IMR-90 (cell line): Measurements from ENCODE around the gene SPINT4. TPM values are rescaled to one million over a fixed set of nuclear protein-coding genes. Genes with fewer than 3 reads are reported as not detected.

Experiments
- ATAC-seq: fragments of 200-7000 bp; cut with Tn5 transposase; 2 replicates; pipeline ENCODE4 v1.9.1; 2020; ENCODE audit warnings: low read depth, mild to moderate bottlenecking, moderate library complexity
- BruUV-seq: library from RNA; stranded (reverse); fragments of 400-500 nt; replicated peaks from 2 replicates; lab custom pipeline; 2021; lab: Mats Ljungman, UMichigan
- CTCF ChIA-PET: fragments of 300-600 bp; formaldehyde crosslinking; extraction: SDS; loops from one replicate; lab custom pipeline; 2021; ENCODE audit warnings: antibody characterized with exemption; lab: Yijun Ruan, JAX
- POLR2A ChIA-PET: fragments of 300-600 bp; sonication (Branson Sonifier 250); formaldehyde crosslinking; loops from one replicate; lab custom pipeline; 2022; ENCODE audit warnings: antibody characterized with exemption; ENCODE audit not compliant: unreplicated experiment; lab: Charles Lee
- DNase-seq: peaks from one replicate; pipeline ENCODE4 v3.0.0; 2013
- H2AFZ ChIP-seq: replicated peaks from 2 replicates; pipeline ENCODE3; 2013; ENCODE audit warnings: low read length, mild to moderate bottlenecking; ENCODE audit not compliant: poor library complexity
- H2AK5ac ChIP-seq: 2 replicates; pipeline ENCODE4 v1.6.1; 2013; ENCODE audit warnings: low read depth, low read length, inconsistent platforms
- H2AK9ac ChIP-seq: replicated peaks from 2 replicates; pipeline ENCODE3; 2013; ENCODE audit warnings: mild to moderate bottlenecking, low read depth, low read length, moderate library complexity; ENCODE audit not compliant: poor library complexity
- H2BK120ac ChIP-seq: 2 replicates; pipeline ENCODE4 v1.6.1; 2013; ENCODE audit warnings: low read depth, low read length, inconsistent platforms
- H2BK15ac ChIP-seq: 3 replicates; pipeline ENCODE4 v1.6.1; 2013; ENCODE audit warnings: low read depth, low read length, inconsistent platforms
- H2BK20ac ChIP-seq: 2 replicates; pipeline ENCODE4 v1.6.1; 2013; ENCODE audit warnings: low read depth, mild to moderate bottlenecking, inconsistent platforms, low read length, moderate library complexity
- H2BK5ac ChIP-seq: 2 replicates; pipeline ENCODE4 v1.6.1; 2013; ENCODE audit warnings: mild to moderate bottlenecking, low read depth, low read length, inconsistent platforms; ENCODE audit not compliant: poor library complexity, severe bottlenecking
- H3K14ac ChIP-seq: replicated peaks from 2 replicates; pipeline ENCODE4 v1.6.1; 2013; ENCODE audit warnings: low read depth, low read length, inconsistent platforms
- H3K18ac ChIP-seq: 2 replicates; pipeline ENCODE4 v1.6.1; 2013; ENCODE audit warnings: low read depth, low read length, control low read depth
- H3K23ac ChIP-seq: 2 replicates; pipeline ENCODE4 v1.6.1; 2013; ENCODE audit warnings: low read depth, low read length, inconsistent platforms
- H3K27ac ChIP-seq: 2 replicates; pipeline ENCODE4 v1.5.1; 2013; ENCODE audit warnings: mild to moderate bottlenecking, control low read depth, low read length; ENCODE audit not compliant: insufficient read depth
- H3K27me3 ChIP-seq: 2 replicates; pipeline ENCODE4 v1.6.1; 2013; ENCODE audit warnings: low read length; ENCODE audit not compliant: control insufficient read depth, insufficient read depth
- H3K36me3 ChIP-seq: 2 replicates; pipeline ENCODE4 v1.6.1; 2013; ENCODE audit warnings: low read length, mixed read lengths; ENCODE audit not compliant: control insufficient read depth, insufficient read depth
- H3K4ac ChIP-seq: 2 replicates; pipeline ENCODE4 v1.6.1; 2013; ENCODE audit warnings: low read depth, low read length, inconsistent platforms
- H3K4me1 ChIP-seq: 2 replicates; pipeline ENCODE4 v1.6.1; 2013; ENCODE audit warnings: low read length, mixed read lengths; ENCODE audit not compliant: control insufficient read depth, insufficient read depth
- H3K4me2 ChIP-seq: 2 replicates; pipeline ENCODE4 v1.6.1; 2013; ENCODE audit warnings: low read depth, mild to moderate bottlenecking, control low read depth, low read length, moderate library complexity
- H3K4me3 ChIP-seq: 2 replicates; pipeline ENCODE4 v1.5.1; 2013; ENCODE audit warnings: low read depth, mild to moderate bottlenecking, control low read depth, low read length, moderate library complexity; ENCODE audit not compliant: insufficient read depth
- H3K56ac ChIP-seq: 2 replicates; pipeline ENCODE4 v1.6.1; 2013; ENCODE audit warnings: low read length, inconsistent platforms; ENCODE audit not compliant: insufficient read depth; ENCODE audit errors: extremely low read depth
- H3K79me1 ChIP-seq, 2 experiments: 2 replicates each; pipeline ENCODE4 v1.6.1; 2013; ENCODE audit warnings: low read length in 2 of 2, inconsistent platforms in 1 of 2, low read depth in 1 of 2
- H3K9ac ChIP-seq: 2 replicates; pipeline ENCODE4 v1.6.1; 2013; ENCODE audit warnings: low read depth, low read length, control low read depth
- H3K9me1 ChIP-seq: 2 replicates; pipeline ENCODE4 v1.6.1; 2013; ENCODE audit warnings: low read length, inconsistent platforms; ENCODE audit not compliant: insufficient read depth
- H3K9me3 ChIP-seq: 2 replicates; pipeline ENCODE4 v1.6.1; 2013; ENCODE audit warnings: low read length; ENCODE audit not compliant: control insufficient read depth, insufficient read depth
- H4K20me1 ChIP-seq: 2 replicates; pipeline ENCODE4 v1.6.1; 2013; ENCODE audit warnings: low read length, inconsistent platforms; ENCODE audit not compliant: insufficient read depth
- H4K5ac ChIP-seq: 2 replicates; pipeline ENCODE4 v1.6.1; 2013; ENCODE audit warnings: mild to moderate bottlenecking, low read depth, low read length, control low read depth
- H4K8ac ChIP-seq, 2 experiments: 2 replicates each; pipeline ENCODE4 v1.6.1; 2013; ENCODE audit warnings: low read depth in 2 of 2, low read length in 2 of 2, control low read depth in 1 of 2, inconsistent platforms in 1 of 2
- H4K91ac ChIP-seq: 2 replicates; pipeline ENCODE4 v1.6.1; 2013; ENCODE audit warnings: low read depth, low read length, inconsistent platforms; ENCODE audit not compliant: insufficient read depth
- CHD1 ChIP-seq: IDR thresholded peaks from 2 replicates; pipeline ENCODE4 v1.6.1; 2012; ENCODE audit warnings: low read depth, low read length, improper control_type of control experiment
- FOS ChIP-seq: fragments of 150-350 bp; IDR thresholded peaks from 2 replicates; pipeline ENCODE4 v1.6.1; 2016; ENCODE audit warnings: low read depth, low read length
- MAFK ChIP-seq: IDR thresholded peaks from 2 replicates; pipeline ENCODE4 v1.6.1; 2012; ENCODE audit warnings: low read depth, low read length, improper control_type of control experiment
- RAD21 ChIP-seq: IDR thresholded peaks from 2 replicates; pipeline ENCODE4 v1.6.1; 2012; ENCODE audit warnings: low read length, improper control_type of control experiment
- RCOR1 ChIP-seq: IDR thresholded peaks from 2 replicates; pipeline ENCODE4 v1.6.1; 2012; ENCODE audit warnings: mild to moderate bottlenecking, low read length, improper control_type of control experiment; ENCODE audit not compliant: insufficient replicate concordance
- dilution Hi-C: fragments of 300-500 bp; cut with HindIII; formaldehyde crosslinking; loops from one replicate; pipeline ENCODE4 v1.14.3; 2018; ENCODE audit warnings: low sequenced_read_pairs; ENCODE audit not compliant: unreplicated experiment
- in situ Hi-C: fragments of 300-500 bp; cut with MboI; formaldehyde crosslinking; loops from 3 replicates; pipeline ENCODE4 v1.14.3; 2019; ENCODE audit warnings: low sequenced_read_pairs, inconsistent platforms, mixed read lengths
- intact Hi-C: fragments of 100-400 bp; cut with micrococcal nuclease; formaldehyde crosslinking; loops from 2 replicates; pipeline ENCODE4 v1.10.0; 2022
- polyA plus RNA-seq, 3 experiments: library from polyadenylated mRNA; depleted of rRNA; stranded (reverse); fragments of >200 nt; gene quantifications; 2 replicates each; pipeline ENCODE4 v1.2.3, GENCODE V29; 2012; ENCODE audit warnings: low replicate concordance in 1 of 3
- total RNA-seq: library from RNA; depleted of rRNA; stranded (reverse); fragments of >200 nt; gene quantifications from 2 replicates; pipeline ENCODE4 v1.2.3, GENCODE V29; 2012
- TF ChIP-seq, protein P1 (sequence below): conservative IDR thresholded peaks from 2 replicates; pipeline ENCODE4 v1.5.1; 2012; ENCODE audit warnings: mild to moderate bottlenecking, low read depth, low read length, improper control_type of control experiment

Gene SPINT4
- total and polyA plus RNA-seq, 2 of the 4 experiments (the other 2 are of a cell fraction) = not detected

DNA sequence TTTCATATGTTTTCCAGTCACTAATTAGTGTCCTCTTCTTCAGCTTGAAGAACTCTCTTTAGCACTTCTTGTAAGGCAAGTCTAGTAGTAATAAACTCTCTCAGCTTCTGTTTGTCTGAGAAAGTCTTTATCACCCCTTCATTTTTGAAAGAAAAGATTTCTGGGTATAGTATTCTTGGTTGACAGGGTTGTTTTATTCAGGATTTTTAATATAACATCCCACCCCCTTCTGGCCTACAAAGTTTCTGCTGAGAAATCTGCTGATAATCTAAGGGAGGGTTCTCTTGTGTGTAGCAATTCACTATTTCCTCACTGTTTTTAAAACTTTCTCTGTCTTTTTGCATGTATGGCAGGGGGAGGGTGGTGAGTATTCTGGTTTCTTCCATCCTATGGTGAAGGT is 42.5 kb upstream of the SPINT4 start:
- Histone ChIP-seq H3K4me1 (no peaks in the 10 kb centered on the region), H4K8ac (no peak overlapping the region), H2BK120ac (no peak overlapping the region), H3K14ac (no peak overlapping the region), H2BK20ac (no peak overlapping the region), H3K27ac (no peak overlapping the region), H4K5ac (no peak overlapping the region), H3K36me3 (no peaks in the 10 kb centered on the region), H3K4me3 (no peak overlapping the region), H3K27me3 (no peaks in the 10 kb centered on the region), H4K91ac (no peak overlapping the region), H3K79me1 (no peaks in the 10 kb centered on the region), H3K9ac (no peak overlapping the region), H2BK15ac (no peak overlapping the region), H3K4me2 (no peak overlapping the region), H3K9me3 (no peaks in the 10 kb centered on the region), H2AK5ac (no peak overlapping the region), H3K23ac (no peak overlapping the region), H2AK9ac (no peak overlapping the region), H3K9me1 (no peaks in the 10 kb centered on the region), H3K56ac (no peak overlapping the region), H2BK5ac (no peak overlapping the region), H2AFZ (no peak overlapping the region), H4K20me1 (no peaks in the 10 kb centered on the region), H3K18ac (no peak overlapping the region), H3K4ac (no peak overlapping the region)
- intact Hi-C loops (no loop called here), dilution Hi-C loops (no loop called here), in situ Hi-C loops (no loop called here)
- no peak for DNase-seq
- TF ChIP-seq RAD21 (no peak), RCOR1 (no peak), CHD1 (no peak), MAFK (no peak), FOS (no peak)
- TF ChIP-seq, protein P1, sequence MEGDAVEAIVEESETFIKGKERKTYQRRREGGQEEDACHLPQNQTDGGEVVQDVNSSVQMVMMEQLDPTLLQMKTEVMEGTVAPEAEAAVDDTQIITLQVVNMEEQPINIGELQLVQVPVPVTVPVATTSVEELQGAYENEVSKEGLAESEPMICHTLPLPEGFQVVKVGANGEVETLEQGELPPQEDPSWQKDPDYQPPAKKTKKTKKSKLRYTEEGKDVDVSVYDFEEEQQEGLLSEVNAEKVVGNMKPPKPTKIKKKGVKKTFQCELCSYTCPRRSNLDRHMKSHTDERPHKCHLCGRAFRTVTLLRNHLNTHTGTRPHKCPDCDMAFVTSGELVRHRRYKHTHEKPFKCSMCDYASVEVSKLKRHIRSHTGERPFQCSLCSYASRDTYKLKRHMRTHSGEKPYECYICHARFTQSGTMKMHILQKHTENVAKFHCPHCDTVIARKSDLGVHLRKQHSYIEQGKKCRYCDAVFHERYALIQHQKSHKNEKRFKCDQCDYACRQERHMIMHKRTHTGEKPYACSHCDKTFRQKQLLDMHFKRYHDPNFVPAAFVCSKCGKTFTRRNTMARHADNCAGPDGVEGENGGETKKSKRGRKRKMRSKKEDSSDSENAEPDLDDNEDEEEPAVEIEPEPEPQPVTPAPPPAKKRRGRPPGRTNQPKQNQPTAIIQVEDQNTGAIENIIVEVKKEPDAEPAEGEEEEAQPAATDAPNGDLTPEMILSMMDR = no peak
- CTCF ChIA-PET = no interaction called here
- ATAC-seq = no peak
- POLR2A ChIA-PET = no interaction called here
- BruUV-seq = no TSS peak
